ENCODE measurements around the gene CDAN1. TPM values are rescaled to one million over a fixed set of nuclear protein-coding genes. Genes with fewer than 3 reads are reported as not detected.

Gene CDAN1
- total RNA-seq, 3 donors from 2014 or later (not counting 1 experiment from before 2014, with no cell fraction given) = 18.1 to 36.9 (median 34.9) TPM

DNA sequence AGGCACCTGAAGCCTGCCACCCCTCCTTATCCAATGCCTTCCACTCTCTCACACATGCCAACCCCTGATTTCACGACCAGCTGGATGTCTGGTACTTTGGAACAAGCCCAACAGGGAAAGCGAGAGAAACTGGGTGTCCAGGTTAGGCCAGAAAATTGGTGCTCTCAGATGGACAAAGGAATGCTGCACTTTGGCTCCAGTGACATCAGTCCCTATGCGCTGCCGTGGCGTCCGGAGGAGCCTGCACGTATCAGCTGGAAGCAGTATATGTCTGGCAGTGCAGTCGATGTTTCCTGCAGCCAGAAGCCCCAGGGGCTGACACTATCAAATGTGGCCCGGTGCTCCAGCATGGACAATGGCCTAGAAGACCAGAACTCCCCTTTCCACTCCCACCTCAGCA, 45.2 kb downstream of the CDAN1 start:
- Histone ChIP-seq H3K36me3 (ENCODE audit: control insufficient read depth, insufficient read depth, low read length) (peaks cover 15% of the 10 kb centered on the region), H3K4me1 (ENCODE audit: control insufficient read depth, insufficient read depth, low read length) (peaks cover 12% of the 10 kb centered on the region), H3K4me3 (ENCODE audit: low read length) (no peak overlapping the region), H3K9me3 (ENCODE audit: control insufficient read depth, insufficient read depth, low read length) (no peaks in the 10 kb centered on the region), H3K27me3 (ENCODE audit: control insufficient read depth, insufficient read depth, low read length) (no peaks in the 10 kb centered on the region), H3K27ac (ENCODE audit: low read length) (no peak overlapping the region)
- no peak for DNase-seq
- Mint-ChIP-seq H3K4me1 (peaks cover 20 to 22% of the 10 kb centered on the region in 2 donors), H3K27me3 (ENCODE audit: low read depth in 2 of 2) (no peaks in the 10 kb centered on the region), H3K36me3 (no peaks in the 10 kb centered on the region), H3K9me3 (no peaks in the 10 kb centered on the region), H3K4me3 (peak overlapping the region; percentile 29), H3K27ac (peak overlapping the region; percentile 74 to 85)
- WGBS (ENCODE audit: insufficient coverage) = 93% methylated on average over 9 of the region's 9 CpGs
- intact Hi-C loops (cut with micrococcal nuclease) = no loop called here
- TF ChIP-seq, protein P1, sequence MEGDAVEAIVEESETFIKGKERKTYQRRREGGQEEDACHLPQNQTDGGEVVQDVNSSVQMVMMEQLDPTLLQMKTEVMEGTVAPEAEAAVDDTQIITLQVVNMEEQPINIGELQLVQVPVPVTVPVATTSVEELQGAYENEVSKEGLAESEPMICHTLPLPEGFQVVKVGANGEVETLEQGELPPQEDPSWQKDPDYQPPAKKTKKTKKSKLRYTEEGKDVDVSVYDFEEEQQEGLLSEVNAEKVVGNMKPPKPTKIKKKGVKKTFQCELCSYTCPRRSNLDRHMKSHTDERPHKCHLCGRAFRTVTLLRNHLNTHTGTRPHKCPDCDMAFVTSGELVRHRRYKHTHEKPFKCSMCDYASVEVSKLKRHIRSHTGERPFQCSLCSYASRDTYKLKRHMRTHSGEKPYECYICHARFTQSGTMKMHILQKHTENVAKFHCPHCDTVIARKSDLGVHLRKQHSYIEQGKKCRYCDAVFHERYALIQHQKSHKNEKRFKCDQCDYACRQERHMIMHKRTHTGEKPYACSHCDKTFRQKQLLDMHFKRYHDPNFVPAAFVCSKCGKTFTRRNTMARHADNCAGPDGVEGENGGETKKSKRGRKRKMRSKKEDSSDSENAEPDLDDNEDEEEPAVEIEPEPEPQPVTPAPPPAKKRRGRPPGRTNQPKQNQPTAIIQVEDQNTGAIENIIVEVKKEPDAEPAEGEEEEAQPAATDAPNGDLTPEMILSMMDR (IDR thresholded peaks at IDR 0.05) = no peak
- no peak for ATAC-seq

DNA sequence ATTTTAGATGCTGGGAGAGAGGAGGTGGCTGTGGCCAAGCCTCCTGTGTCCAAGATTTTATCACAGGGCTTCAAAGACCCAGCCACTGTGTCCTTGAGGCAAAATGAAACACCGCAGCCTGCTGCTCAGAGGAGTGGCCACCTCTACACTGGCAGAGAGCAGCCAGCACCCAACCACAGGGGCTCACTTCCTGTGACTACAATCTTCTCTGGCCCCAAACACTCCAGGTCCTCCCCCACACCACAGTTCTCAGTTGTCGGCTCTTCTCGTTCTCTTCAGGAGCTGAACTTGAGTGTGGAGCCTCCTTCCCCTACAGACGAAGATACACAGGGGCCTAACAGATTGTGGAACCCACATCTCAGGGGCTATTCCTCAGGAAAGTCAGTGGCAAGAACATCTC, 45.6 kb downstream of the CDAN1 start:
- DNase-seq = no peak
- no peak overlapping the region for H3K4me3 ChIP-seq (ENCODE audit: low read length)

DNA sequence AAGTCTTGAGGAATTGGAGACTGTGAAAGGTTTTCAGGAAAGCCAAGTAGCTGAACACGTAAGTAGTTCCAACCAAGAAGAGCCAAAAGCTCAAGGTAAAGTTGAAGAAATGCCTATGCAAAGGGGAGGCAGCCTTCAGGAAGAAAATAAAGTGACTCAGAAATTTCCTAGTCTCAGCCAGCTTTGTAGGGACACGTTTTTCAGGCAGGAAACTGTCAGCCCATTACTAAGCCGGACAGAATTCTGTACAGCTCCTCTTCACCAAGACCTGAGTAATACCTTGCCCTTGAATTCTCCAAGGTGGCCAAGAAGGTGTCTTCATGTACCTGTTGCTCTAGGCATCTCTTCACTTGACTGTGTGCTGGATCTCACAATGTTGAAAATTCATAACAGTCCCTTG, 48.6 kb downstream of the CDAN1 start:
- ATAC-seq = no peak
- 85% methylated on average over 3 of the region's 3 CpGs for WGBS (ENCODE audit: insufficient coverage)
- no peak for DNase-seq
- H3K4me1 ChIP-seq (ENCODE audit: control insufficient read depth, insufficient read depth, low read length) = peaks cover 12% of the 10 kb centered on the region
- H3K27me3 ChIP-seq (ENCODE audit: control insufficient read depth, insufficient read depth, low read length) = no peaks in the 10 kb centered on the region
- peaks cover 24% of the 10 kb centered on the region for H3K36me3 ChIP-seq (ENCODE audit: control insufficient read depth, insufficient read depth, low read length)
- H3K9me3 ChIP-seq (ENCODE audit: control insufficient read depth, insufficient read depth, low read length) = no peaks in the 10 kb centered on the region
- H3K27ac Mint-ChIP-seq = no peak overlapping the region
- TF ChIP-seq, protein P1 (IDR thresholded peaks at IDR 0.05) = no peak
- H3K4me1 Mint-ChIP-seq = peaks cover 17 to 20% of the 10 kb centered on the region in 2 donors
- no peaks in the 10 kb centered on the region for H3K9me3 Mint-ChIP-seq
- H3K4me3 Mint-ChIP-seq = no peak overlapping the region
- intact Hi-C loops (cut with micrococcal nuclease) = no loop called here
- no peaks in the 10 kb centered on the region for H3K27me3 Mint-ChIP-seq (ENCODE audit: low read depth in 2 of 2)
- H3K4me3 ChIP-seq (ENCODE audit: low read length) = no peak overlapping the region
- no peaks in the 10 kb centered on the region for H3K36me3 Mint-ChIP-seq
- no peak overlapping the region for H3K27ac ChIP-seq (ENCODE audit: low read length)

More for the DNA sequence above, 45.6 kb downstream of the CDAN1 start:
- Mint-ChIP-seq H3K27me3 (ENCODE audit: low read depth in 2 of 2) (no peaks in the 10 kb centered on the region), H3K4me3 (peak overlapping the region; percentile 29), H3K4me1 (peaks cover 20 to 22% of the 10 kb centered on the region in 2 donors), H3K36me3 (no peaks in the 10 kb centered on the region), H3K27ac (peak overlapping the region; percentile 74 to 85), H3K9me3 (no peaks in the 10 kb centered on the region)
- ATAC-seq = peak; percentile 51 to 92 (median 64)
- H3K27ac ChIP-seq (ENCODE audit: low read length) = no peak overlapping the region
- TF ChIP-seq, protein P1 (IDR thresholded peaks at IDR 0.05) = no peak
- intact Hi-C loops (cut with micrococcal nuclease) = no loop called here
- WGBS (ENCODE audit: insufficient coverage) = 41% methylated on average over 4 of the region's 4 CpGs
- no peaks in the 10 kb centered on the region for H3K9me3 ChIP-seq (ENCODE audit: control insufficient read depth, insufficient read depth, low read length)
- H3K27me3 ChIP-seq (ENCODE audit: control insufficient read depth, insufficient read depth, low read length) = no peaks in the 10 kb centered on the region
- H3K36me3 ChIP-seq (ENCODE audit: control insufficient read depth, insufficient read depth, low read length) = peaks cover 14% of the 10 kb centered on the region
- peaks cover 12% of the 10 kb centered on the region for H3K4me1 ChIP-seq (ENCODE audit: control insufficient read depth, insufficient read depth, low read length)

DNA sequence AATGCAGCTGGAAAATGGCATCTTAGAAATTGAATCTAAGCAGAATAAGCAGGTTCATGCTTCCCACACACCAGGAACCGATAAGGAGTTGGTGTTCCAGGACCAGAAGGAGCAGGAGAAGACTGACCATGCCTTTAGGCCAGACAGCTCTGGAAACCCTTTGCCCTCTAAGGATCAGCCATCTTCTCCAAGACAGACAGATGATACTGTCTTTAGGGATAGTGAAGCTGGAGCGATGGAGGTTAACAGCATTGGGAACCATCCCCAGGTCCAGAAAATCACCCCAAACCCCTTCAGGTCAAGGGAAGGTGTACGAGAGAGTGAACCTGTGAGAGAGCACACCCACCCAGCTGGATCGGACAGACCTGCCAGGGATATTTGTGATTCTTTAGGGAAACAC, 49.2 kb downstream of the CDAN1 start:
- ATAC-seq (no peak), DNase-seq (no peak)
- no peak overlapping the region for H3K4me3 ChIP-seq (ENCODE audit: low read length)
- peaks cover 17 to 20% of the 10 kb centered on the region in 2 donors for H3K4me1 Mint-ChIP-seq
- peaks cover 25% of the 10 kb centered on the region for H3K36me3 ChIP-seq (ENCODE audit: control insufficient read depth, insufficient read depth, low read length)
- WGBS (ENCODE audit: insufficient coverage) = 96% methylated on average over 3 of the region's 4 CpGs
- no peaks in the 10 kb centered on the region for H3K36me3 Mint-ChIP-seq
- TF ChIP-seq, protein P1 (IDR thresholded peaks at IDR 0.05) = no peak
- H3K9me3 ChIP-seq (ENCODE audit: control insufficient read depth, insufficient read depth, low read length) = no peaks in the 10 kb centered on the region
- H3K27ac Mint-ChIP-seq = no peak overlapping the region
- H3K27me3 Mint-ChIP-seq (ENCODE audit: low read depth in 2 of 2) = no peaks in the 10 kb centered on the region
- H3K4me1 ChIP-seq (ENCODE audit: control insufficient read depth, insufficient read depth, low read length) = peaks cover 12% of the 10 kb centered on the region
- no peaks in the 10 kb centered on the region for H3K27me3 ChIP-seq (ENCODE audit: control insufficient read depth, insufficient read depth, low read length)
- intact Hi-C loops (cut with micrococcal nuclease) = no loop called here
- no peak overlapping the region for H3K27ac ChIP-seq (ENCODE audit: low read length)
- no peaks in the 10 kb centered on the region for H3K9me3 Mint-ChIP-seq
- H3K4me3 Mint-ChIP-seq = no peak overlapping the region
